GM18867 (cell line): ENCODE results near the gene TRAF1.

Experiments used
- ATAC-seq: cut with Tn5 transposase; IDR thresholded peaks from one replicate; pipeline ENCODE4 v1.9.1; 2021; ENCODE audit warnings: mild to moderate bottlenecking, moderate library complexity; ENCODE audit not compliant: unreplicated experiment

Gene TRAF1

DNA sequence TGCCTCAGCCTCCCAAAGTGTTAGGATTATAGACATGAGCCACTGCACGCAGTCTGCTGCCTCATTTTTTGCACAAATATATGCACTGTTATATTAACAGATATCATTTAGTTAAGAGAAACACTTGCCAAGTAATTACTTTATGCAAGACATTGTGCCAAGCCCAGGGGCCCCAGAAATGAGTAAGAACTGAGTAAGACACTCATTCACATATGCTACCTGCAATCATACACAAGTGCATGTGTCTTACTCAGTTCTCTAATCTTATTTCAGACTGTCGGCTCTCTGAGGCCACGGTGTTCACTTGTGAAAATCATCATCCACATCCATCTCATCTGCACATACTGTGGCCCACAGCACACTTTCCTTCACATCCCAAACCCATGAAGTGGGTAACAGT lies 16.0 kb downstream of the TRAF1 start:
- ATAC-seq, result no peak

DNA sequence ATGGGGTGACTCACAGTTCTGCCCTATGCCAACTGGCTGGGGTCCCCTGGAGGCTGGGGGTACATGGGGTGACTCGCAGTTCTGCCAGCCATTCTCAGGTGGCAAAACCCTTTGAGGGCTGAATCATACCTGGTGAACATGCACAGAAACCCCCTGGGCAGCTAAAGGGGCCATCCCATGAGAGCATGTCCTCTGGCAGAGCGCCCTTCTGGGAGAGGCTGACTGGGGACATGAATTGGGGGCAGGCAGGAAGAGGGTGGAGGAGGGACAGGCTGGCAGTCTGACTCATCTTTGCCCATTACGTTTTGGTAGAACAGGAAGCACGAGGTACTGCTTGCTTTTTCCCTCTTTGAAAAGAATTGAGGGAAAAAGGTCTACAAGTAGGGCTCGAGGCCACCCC lies 16.7 kb downstream of the TRAF1 start:
- ATAC-seq, result no peak

DNA sequence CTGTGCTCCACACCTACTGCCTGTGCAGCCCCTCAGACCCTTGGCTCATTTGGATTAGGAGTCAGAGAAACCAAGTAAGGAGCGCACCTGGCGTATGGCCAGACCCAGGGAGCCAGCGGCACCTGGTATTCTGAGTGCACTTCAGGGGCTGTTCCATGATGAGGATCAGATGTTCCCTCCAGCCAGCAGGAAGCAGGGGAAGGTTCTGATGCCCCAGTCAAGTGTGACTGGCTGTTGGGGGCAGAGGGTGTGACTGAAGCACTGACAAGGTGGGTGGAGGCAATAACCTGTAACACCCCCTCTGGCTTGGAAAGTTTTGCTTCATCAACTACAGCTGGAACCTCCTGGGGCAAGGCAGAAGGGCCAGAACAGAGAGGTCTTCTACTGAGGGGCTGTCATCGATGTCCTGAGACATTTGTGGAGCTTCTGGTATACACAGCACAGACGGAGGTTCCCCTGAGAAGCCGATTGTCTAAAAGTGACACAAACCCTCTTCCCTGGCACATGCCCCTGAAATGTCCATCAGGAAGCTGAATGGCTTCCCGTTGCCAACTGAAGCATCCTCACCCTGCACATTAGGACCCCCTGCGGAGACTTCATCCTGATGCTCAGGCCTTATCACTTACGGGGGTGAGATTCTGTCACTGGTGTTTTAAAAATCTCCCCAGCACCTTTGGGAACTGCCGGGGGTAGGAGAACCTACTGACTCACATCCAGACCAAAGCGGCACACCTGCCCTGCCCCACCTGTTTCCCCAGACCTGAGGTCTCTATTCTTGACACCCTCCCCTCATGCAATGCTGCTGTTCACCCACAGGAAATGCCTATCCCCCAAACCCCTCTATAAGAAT lies 21.1 kb downstream of the TRAF1 start:
- no peak for ATAC-seq

DNA sequence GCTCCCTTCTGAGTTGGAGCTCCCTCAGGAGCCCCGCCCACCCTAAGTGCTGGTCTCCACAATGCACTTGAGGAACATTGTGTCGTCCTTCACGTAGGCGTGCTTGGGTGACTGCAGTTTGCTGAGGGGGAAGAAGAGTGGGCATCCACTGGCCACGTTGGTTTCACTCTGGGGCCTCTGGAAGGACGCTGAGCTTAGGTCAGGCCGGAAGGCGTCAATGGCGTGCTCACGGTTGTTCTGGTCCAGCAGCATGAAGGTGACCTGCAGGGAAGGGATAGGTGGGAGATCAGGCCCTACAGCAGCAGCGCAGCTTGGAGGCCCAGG lies 21.7 kb downstream of the TRAF1 start:
- no peak for ATAC-seq

DNA sequence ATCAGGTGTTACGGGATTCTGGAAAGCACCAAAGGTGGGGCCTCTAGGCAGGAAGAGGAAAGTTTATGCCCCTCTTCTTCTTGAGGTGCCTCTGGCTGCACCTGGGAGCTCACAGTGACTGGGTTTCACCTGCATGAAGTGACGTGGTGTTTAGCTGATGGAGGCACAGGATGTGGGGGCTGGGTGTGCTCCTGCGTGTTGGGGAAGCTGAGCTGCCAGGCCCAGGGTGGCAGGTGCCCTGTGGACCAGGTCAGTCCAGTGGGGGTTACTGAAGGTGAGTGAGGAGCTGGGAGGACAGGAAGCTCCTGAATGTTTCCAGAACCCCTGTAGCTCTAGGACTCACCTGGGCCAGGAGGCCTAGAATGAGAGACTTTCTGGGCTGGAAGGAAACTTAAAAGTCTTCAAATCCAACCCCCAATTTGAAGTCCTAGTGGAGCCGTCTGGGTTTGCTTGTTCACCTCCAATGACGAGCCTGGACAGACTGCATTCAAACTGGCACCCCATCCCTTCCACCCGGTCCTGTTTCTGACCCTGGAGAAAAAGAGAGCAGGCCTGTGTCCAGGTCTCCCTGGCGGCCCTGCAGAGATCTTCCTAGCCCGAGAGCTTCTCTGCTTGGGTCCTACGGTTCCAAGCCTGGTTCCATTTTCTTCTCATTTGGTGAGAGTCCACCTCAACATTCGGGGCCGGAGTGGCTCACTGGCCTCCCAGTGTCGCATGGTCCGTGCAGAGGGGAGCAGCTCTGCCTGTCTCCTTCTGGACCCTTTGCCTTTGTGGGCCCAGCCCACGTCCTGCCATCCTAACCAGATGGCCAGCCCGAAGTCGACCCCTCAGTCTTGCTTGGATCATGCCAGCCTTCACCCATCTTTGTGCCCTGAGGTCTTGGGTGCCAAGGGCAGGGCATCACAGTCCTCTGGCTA lies 22.3 kb downstream of the TRAF1 start:
- ATAC-seq, result no peak

DNA sequence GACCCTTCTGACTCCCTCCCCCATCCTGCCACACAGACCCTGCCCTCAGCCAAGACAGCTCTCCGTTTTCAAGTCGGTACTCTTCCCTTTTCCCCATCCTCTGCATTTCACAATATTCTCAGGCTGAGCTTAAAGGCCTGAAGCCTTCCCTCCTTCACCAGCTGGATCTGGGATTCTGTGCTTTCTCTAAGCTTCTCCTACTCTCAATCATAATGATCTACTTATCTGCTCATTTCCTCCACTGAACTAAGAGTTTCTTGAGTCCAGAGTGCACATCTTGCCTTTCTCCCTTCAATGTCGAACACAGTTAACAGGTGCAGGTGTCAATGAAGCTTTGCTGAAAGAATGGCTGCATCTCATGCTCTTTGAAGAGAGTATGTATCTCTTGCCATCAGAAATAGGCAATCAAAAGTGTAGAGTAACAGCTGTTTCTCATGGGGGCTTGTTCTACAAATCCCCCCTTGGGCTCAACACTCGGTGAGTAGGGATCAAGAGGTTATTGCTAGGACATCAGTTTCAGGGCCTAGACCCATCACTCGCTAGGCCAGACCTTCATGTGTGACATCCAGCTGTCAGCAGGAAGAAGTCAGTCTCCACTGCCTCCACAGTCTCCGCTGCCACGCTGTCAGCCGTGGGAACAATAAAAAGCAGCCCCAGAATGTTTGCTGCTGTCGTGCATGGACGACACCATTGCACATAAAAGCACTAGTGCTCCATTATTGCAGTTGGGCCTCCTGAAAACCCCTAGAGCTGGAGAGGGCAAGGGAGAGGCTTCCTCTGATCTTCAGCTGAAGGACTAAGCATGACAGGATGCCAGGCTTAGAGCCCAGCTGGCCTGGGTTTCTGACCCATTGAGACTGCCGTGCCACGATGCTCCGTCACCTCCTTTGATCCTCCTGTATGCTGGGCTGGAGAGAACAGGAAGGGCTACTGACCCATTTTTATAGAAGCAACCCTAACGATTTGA lies 23.7 kb downstream of the TRAF1 start:
- ATAC-seq, result no peak

DNA sequence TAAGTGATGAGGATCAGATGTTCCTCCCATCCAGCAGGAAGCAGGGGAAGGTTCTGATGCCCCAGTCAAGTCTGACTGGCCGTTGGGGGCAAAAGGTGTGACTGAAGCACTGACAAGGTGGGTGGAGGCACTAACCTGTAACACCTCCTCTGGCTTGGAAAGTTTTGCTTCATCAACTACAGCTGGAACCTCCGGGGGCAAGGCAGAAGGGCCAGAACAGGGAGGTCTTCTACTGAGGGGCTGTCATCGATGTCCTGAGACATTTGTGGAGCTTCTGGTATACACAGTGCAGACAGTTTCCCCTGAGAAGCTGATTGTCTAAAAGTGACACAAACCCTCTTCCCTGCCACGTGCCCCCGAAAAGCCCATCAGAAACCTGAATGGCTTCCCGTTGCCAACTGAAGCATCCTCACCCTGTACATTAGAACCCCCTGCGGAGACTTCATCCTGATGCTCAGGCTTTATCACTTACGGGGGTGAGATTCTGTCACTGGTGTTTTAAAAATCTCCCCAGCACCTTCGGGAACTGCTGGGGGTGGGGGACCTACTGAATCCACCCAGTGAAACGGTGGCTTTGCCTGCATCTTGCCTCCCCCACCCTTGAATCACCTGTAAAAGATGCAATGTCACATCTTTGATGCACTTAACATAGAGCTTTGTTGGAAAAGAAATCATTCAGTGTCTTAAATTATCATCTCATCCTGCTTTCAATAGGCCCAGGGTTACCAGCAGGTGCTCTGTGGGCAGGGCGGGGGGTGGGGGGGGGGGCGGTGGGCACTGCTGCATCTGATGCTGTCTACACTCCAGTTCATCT lies 24.6 kb downstream of the TRAF1 start:
- no peak for ATAC-seq

DNA sequence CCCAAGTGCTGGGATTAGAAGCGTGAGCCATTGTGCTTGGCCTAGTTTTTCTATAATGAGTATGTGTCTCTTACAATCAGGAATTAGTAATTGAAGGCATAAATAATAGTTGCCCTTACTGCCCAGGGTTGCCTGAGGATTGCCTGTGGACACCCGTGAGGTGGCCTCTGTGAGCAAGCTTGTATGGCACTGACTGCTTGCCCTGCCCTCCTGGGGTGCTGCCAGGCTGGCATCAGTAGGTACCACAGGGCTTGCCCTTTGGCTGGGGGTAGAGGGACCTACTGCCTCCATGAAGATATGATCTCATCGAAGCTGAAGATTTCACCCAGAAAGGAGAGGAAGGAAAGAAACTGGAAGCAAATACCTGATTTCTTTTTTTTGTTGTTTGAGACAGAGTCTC lies 25.8 kb downstream of the TRAF1 start:
- no peak for ATAC-seq

DNA sequence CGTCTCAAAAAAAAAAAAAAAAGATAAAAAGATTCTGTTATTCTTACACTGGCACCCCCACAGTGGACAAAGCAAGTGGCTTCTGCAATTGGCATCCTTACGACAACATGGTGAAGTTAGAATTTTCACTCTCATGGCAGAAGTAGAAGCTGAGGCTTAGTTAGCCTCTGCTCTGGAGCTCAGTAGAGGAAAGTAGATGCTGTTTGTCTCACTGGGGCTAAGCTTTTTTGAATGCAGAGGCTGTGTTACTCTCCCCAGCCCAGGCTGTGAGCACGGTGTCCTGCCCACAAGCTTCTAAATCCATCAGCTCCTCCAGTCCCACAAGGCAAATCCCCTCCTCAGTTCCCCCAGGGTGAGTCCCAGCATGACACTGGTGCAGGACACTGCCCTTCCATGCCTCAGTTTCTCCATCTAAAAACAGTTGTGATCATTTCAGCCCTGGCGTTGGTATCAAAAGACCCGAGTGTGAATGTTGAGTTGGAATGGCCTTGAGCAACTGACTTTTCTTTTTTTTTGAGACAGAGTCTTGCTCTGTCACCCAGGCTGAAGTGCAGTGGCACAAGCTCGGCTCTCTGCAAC lies 27.0 kb downstream of the TRAF1 start:
- ATAC-seq, result no peak

DNA sequence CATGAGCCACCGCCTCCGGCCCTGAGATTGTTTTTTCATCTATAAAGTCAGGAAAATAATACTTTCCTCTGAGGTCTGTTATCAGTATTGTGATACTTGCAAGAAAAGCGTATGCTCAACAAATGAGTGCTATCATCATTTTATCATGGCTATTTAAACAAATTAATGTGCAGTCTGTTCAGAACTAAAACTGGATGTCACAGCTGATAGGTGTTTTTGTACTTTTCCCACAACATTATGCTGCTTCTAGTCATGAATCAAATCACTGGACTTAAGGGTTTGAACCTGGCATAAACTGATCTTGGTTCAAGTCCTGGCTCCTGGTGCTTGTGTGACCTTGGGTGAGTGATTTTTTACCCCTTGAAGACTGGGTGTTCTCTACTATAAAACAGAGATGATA lies 28.2 kb downstream of the TRAF1 start:
- ATAC-seq, result no peak

DNA sequence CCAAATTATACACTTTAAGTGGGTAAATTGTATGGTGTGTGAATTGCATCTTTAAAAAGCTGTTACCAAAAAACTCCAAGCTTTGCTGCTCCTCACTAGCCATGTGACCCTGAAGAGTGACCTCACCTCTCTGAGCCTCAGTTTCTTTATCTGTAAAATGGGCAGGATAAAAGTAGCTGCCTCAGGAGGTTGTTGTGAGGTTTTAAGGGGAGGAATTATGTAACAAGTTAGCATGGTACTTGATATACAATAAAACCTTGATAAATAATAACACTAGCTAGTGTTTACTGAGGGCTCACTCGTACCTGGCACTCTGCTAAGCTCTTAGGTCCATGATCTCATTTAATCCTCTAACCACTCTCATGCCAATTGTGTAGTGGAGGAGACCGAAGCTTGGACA lies 30.6 kb downstream of the TRAF1 start:
- no peak for ATAC-seq

DNA sequence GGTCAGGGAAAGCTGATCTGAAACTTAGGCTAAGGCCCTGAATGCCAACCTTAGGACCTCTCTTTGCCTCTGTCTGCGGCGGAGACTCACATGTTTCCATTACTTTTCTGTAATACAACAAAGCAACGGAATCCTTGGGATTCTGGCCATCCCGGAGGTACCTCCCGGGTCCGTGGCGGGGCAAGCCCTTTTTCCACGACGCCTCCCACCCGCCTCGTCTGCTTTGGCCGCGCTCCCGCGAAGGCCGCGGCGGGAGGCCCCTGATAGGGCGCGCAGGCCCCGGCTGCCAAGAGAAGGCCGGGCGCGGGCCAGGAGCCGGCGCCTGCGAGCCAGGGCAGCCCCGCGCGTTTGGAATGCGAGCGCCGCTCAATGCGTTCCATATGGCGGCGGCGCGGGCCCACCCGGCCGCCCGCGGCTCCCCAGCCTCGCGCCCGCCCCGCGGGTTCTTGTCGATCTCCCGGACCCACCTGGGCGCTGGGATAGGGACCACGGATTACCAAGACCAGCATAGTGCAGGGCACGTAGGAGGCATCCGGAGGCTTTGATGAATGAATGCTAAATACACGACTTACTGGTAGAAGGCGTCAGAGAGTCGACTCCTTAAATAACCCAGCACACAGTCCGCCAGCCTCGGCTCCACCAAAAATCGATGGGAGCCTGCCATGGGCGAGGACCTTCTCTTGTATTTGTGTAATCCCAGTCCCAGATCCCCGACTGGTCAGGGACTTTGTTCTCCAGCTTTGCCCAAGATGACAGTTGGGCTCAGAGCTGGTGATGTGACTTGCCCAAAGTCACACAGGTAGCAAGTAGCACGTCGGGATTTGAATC lies 32.1 kb downstream of the TRAF1 start:
- ATAC-seq, result no peak

DNA sequence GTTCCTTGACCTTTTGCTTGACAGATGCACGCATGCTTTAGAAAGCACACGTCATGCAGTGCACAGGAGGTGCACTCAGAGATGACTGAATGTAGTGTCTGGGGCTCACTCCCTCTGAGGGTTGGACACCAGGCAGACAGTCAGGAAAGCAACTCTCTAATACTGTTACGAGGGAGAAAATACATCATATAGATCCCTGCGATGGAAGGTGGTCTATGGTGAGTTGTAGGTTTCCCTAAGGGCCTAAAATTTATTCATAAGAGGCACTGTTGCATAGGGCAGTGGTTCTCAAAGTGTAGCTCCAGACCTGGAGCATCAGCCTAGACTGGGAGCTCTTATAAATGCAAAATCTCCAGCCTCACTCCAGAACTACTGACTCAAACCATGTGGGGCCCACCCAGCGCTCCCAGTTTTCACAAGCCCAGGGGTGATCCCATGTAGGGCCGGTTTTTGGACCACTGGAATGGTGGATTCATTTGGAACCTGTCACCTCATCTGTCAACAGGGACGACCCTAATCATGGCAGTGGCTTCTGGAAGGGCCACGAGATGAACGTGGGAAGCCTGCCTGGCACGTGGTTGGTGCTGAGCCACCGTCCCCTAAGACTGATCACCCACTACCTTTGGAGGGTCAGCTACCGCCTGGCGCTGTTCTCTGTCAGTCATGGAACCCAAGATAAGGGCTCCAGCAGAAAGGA lies 32.8 kb downstream of the TRAF1 start:
- ATAC-seq, result peak; percentile 31

DNA sequence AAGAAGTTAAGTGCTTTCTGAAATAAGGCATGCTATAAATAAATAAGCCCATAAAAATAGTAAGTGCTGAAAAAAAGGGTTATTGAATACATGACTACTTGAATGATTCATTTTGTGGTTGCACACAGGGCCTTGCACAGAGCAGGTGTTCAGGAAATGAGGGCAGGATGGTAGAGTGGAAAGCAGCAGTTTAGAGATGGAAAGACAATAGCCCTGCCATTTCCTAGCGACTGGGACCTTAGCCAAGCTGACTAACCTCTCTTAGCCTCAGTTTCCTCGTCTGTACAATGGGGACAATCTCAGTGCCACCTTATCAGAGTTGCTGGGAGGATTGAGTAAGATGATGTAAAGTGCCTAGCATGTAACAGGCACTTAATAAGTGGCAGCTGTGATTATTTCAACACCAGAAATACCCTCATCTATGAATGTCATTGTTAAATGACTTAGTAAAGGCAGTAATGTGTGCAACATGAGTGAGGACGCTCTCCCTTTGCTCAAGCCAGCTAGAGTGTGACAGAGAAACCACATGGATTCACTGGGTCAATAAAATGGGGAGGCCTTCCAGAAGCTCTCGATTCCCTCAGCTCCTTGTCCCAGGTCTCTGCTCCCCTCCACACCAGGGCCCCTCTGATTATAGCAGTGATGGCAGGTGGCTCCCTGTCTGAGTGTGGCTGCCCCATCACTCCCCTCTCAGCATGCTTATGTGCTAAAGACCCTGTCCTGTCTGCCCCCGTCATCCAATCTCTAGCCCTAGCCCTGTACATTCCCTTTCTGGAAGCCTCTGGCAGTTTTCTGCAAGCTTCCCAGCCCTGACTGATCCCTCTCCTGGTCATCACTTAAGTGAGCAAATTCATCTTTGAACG lies 33.6 kb downstream of the TRAF1 start:
- peak; percentile 68 for ATAC-seq

DNA sequence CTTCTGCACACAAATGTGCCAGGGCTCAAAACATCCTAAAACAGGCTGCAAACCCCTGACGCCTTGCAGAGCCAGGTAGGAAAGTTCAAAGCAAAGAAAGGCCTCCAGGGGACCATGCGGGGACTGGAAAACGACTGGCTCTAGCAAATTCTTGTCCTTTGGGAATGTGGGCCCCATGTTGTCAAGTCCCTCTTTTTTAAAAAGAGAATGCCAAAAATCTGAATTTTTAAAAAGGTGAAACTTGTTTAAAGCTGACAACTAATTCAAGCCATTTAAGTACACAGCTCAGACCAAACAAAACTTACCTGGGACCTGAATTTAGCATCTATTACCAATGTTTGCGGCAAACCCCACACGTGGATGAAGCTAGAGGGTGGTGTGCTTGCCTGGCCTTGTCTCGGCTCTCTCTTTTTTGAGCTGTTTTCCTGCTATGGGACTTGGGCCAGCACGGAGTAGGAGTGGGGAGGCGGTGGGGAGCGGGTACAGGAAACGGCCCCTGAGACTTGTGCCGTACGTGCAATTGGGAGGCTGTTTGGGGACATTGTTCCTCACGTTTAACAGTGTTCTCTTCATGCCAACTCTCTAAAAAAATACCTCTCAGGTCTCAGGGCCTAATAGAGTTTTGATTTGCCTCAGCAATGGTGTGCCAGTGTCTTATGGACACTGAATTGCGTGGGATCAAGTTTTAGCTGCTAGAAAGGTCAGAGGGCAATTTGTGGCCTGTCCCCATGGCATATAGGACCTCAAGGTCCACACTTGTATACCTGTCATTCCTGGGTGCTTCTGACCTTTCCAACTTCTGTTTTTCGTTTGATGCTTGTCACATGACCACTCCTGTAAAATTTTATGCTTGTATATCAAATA lies 34.5 kb downstream of the TRAF1 start:
- peak; percentile 40 for ATAC-seq

DNA sequence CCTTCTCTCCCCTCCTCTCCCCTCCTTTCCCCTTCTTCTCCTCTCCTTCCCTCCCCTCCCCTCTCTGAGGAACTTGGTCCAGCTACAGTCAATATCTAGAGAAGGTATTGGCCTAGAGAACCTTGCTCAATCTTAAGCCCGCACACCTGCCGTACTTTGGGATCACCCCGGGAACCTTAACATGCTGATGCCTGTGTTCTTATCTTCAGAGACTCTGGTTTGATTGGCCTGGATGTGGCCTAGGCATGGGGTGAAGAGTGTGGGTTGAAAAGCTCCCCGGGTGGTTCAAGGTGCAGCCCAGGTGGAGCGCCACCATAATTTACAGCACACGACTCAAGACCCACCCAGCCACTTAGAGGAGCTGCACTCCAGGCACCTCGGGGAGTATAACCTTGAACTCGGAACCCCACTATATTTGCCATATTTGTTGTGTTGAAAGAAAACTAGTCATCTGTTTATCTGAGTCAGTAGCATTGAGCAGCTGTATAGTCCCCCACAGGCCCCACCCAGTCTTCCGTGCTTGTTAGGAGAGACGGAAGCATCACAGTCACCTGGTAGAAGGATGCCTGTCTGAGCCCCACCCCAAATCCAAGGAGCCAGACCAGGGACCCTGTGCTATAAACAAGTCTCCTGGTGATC lies 35.2 kb downstream of the TRAF1 start:
- ATAC-seq, result no peak
